OCI-LY7 (cell line): Measurements from ENCODE around the gene RBM33.

Experiments
- CTCF ChIP-seq: fragments of 200-600 bp; sonication (generic); conservative IDR thresholded peaks from 2 replicates; pipeline ENCODE4 v1.5.1; 2014; ENCODE audit warnings: mild to moderate bottlenecking, antibody characterized with exemption, low read length, moderate library complexity, mixed read lengths
- EZH2phosphoT487 ChIP-seq: fragments of 200-600 bp; sonication (generic); IDR thresholded peaks from 2 replicates; pipeline ENCODE4 v1.6.1; 2018; ENCODE audit warnings: low read depth, borderline replicate concordance, mild to moderate bottlenecking, mixed run types, antibody characterized with exemption, low read length, moderate library complexity, mixed read lengths

- peak; percentile 73 for TF ChIP-seq CTCF
- no peak for TF ChIP-seq EZH2phosphoT487
Observed at GRCh38 chr7:155724327-155725005, 80.0 kb downstream of the RBM33 start.
